Activated CD8-positive, alpha-beta memory T cell treated with anti-CD3 and anti-CD28 coated beads, Interleukin-2, amount 50 U/mL, for 24 hours (primary cell): ENCODE data around the gene ZBTB34.
"Not testable (repeated sequence)": the region's sequence is repeated elsewhere in the genome, so short reads cannot be mapped to it uniquely, and the experiment has no call there.

Source experiments
- DNase-seq: peaks from one replicate; pipeline ENCODE4 v3.0.0-alpha.2; 2020; ENCODE audit errors: extremely low read depth

The ZBTB34 gene, protein sequence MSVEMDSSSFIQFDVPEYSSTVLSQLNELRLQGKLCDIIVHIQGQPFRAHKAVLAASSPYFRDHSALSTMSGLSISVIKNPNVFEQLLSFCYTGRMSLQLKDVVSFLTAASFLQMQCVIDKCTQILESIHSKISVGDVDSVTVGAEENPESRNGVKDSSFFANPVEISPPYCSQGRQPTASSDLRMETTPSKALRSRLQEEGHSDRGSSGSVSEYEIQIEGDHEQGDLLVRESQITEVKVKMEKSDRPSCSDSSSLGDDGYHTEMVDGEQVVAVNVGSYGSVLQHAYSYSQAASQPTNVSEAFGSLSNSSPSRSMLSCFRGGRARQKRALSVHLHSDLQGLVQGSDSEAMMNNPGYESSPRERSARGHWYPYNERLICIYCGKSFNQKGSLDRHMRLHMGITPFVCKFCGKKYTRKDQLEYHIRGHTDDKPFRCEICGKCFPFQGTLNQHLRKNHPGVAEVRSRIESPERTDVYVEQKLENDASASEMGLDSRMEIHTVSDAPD

DNA sequence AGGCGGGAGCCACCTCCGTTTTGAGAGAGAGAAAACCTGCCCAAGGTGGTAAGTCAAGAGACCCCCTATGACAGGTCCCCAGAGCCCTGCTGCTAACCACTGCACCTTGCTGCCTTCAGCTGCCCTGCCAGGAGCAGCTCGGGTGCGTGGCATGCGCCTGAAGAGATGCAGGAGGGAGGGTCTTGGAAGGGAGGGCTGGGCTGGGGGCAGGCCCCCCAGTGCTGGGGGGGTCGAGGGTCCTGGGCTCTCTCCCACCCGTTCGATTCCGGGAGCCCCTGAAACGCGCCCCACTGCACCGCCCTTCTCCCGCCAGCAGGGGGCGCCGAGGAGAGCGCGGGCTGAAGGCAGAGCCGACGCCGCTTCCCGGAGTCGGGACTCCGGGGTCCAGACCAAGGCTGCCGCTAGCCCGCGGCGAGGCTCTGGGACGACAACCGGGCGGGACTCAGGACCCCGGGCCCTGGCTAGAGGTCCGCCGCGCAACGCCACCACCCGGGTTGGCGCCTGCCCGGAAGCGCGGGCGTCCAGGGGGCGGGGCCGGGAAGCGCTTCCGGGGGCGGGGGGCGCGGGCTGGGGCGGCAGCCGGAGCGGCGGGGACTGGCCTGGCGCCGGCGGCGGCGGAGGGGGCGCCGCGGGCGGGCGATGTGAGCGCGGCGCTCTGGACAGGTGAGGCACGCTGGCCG, at the start of gene ZBTB34:
TSS of gene ZBTB34 (plus strand) at position 563 of the 680 bp plus-strand sequence. CDS start 18,761 bp downstream, outside the sequence.
- peak; percentile 19 for DNase-seq

DNA sequence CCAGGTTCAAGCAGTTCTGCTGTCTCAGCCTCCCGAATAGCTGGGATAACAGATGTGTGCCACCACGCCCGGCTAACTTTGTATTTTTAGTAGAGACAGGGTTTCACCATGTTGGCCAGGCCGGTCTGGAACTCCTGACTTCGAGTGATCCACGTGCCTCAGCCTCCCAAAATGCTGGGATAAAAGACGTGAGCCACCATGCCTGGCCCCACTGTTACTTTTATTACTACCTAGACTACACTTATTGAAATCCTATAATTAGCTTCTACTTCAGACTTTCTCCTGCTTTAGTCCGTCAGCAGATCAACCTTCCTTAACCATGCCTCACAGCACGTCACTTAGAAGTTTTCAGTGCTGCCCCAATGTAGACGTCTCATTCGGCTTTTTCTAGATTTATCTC, 47.4 kb upstream of the ZBTB34 start:
- no peak for DNase-seq

DNA sequence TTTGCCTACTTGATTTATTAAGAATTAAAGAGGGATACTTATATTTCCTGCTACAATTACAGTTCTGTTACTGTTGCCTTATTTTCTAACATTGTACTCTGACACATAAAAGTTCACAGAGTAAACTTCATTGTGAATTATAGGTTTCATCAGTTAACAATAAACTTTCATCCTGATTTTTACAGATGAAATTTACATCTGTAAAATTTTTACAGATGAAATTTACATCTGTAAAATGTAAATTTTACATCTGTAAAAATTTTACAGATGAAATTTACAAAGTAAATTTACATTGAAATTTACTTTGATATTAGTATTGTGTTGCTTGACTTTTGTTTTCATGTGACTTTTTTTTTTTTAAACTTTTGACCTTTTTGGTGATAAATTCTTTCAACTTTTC, 46.3 kb upstream of the ZBTB34 start:
- DNase-seq: no peak

DNA sequence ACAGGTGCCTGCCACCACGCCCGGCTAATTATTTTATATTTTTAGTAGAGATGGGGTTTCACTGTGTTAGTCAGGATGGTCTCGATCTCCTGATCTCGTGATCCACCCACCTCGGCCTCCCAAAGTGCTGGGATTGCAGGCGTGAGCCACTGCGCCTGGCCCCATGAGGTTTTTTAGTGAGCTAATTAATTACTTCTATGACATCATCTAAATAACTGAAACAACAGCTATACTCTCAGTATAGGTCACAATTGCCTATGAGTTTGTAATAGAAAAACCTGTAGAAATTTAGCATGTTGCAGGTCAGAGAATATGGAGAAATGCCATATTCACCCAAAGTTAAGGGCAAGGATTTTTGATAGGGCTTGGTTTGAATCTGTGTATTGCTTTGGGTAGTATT, 42.8 kb upstream of the ZBTB34 start:
- DNase-seq: not testable (repeated sequence)

DNA sequence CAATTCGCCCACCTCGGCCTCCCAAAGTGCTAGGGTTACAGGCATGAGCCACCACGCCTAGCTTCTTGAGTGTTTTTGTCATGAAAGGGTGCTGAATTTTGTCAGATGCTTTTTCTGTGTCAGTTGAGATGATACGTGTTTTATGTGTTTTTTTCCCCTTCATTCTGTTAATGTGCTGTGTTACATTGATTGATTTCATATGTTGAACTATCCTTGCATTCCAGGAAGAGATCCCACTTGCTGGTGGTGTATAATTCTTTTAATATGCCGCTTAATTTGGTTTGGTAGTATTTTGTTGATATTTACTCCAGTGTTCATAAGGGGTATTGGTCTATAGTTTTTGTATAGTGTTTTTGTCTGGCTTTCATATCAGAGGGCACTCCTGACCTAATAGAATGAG, 42.0 kb upstream of the ZBTB34 start:
- DNase-seq: no peak

DNA sequence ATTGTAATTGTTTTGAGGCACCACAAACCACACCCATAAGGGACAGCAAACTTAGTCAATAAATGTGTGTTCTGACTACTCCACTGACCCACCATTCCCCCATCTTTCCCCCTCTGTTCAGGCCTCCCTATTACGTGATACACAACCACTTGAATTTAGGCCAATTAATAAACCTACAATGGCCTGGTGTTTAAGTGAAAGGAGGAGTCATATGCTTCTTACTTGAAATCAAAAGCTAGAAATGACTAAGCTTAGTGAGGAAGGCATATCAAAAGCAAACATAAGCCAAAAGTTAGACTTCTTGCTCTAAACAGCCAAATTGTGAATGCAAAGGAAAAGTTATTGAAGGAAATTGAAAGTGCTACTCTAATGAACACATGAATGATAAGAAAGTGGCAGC, 41.0 kb upstream of the ZBTB34 start:
- DNase-seq: no peak

DNA sequence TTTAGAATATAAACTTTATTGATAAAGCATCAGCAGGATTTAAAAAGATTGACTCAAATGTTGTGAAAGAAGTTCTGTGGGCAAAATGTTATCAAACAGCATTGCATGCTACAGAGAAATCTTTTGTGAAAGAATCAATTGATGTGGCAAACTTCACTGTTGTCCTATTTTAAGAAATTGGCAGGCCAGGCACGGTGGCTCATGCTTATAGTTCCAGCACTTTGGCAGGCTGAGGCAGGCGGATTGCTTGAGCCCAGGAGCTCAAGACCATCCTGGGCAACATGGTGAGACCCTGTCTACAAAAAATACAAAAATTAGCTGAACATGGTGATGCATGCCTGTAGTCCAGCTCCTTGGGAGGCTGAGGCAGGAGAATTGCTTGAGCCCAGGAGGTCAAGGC, 38.2 kb upstream of the ZBTB34 start:
- no peak for DNase-seq

DNA sequence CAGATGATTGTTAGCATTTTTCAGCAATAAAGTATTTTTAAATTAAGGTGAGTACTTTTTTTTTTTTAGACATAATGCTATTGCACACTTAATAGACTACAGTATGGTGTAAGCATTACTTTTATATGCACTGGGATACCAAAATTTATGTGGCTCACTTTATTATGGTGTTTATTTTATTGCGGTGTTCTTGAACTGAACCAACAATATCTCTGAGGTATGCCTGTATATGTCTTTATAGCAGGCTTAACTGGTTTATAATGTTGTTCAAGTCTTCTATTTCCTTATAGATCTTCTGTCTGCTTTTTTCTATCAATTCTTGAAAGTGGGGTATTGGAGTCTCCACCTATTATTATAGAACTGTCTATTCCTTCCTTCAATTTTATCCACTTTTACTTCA, 37.6 kb upstream of the ZBTB34 start:
- DNase-seq: no peak

DNA sequence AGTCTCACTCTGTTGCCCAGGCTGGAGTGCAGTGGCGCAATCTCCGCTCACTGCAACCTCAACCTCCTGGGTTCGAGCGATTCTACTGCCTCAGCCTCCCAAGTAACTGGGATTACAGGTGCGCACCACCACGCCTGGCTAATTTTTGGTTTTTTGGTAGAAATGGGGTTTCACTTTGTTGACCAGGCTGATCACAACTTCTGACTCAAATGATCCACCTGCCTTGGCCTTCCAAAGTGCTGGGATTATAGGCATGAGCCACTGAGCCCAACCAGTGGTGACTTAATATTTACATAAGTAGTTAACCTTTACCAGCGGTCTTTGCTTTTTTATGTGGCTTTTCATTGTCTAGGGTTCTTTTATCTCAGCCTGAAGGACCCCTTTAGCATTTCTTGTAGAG, 36.4 kb upstream of the ZBTB34 start:
- not testable (repeated sequence) for DNase-seq

DNA sequence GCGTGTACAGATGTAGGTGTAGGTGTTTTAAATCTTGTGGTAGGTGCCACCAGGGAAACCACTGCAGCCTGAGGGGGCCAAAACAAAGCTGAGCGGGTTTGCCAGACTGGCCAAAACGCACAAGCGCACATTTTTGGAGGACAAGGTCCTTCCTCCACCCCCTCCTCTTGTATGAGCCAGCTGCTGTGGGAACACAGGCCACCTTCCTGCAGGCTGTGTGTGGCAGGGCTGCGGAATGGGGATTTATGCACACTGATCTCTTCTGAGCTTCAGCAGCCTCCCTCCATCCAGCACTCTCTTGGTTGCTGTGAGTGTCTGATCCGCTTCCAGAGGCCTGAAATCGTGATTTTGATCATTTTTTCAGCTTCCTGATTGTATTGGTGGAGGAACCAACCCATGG, 33.2 kb upstream of the ZBTB34 start:
- no peak for DNase-seq

DNA sequence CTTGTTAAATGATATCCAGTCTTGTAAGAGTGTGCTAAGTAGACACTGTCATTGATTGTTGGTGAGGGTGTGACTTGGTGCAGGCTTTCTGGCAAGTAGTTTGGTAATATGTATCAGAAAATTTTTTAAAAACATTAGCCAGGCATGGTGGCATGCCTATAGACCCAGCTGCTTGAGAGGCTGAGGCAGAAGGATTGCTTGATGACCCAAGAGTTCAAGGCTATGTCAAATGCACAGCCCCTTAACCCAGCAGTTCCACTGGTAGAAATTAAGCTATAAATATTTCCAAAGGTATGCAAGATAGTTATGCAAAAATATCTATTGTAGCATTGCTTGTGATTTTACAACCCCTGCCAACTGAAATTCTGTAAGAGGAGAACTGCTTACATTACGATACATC, 31.4 kb upstream of the ZBTB34 start:
- no peak for DNase-seq

DNA sequence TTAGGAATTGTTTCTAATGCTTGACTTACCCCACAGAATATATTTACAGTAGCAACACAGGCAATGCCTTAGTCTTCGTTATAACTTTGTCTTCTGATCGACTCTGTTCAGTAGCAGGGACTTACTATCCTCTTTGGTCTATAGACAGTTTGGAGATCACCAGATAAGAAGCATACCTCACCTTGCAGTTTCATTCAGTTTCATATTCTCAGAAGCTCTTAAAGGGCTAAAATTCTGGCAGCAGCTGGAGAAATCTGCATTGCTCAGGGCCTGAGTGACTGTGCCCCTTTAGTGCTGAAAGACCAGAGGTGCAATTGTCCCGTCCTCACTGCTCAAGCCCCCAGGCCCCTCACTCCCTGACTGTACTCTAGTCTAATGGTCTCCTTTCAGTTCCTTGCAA, 29.6 kb upstream of the ZBTB34 start:
- no peak for DNase-seq

DNA sequence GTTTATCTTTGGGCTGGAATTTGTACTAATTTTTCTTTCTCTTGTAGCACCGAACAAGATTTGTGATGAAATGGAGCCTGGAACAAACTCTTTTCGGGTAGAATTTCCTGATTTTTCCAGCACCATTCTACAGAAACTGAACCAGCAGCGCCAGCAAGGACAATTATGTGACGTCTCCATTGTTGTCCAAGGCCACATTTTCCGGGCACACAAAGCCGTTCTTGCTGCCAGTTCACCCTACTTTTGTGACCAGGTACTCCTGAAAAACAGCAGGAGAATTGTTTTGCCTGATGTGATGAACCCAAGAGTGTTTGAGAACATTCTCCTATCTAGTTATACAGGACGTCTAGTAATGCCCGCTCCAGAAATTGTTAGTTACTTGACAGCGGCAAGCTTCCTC, 28.0 kb upstream of the ZBTB34 start:
- DNase-seq: no peak

DNA sequence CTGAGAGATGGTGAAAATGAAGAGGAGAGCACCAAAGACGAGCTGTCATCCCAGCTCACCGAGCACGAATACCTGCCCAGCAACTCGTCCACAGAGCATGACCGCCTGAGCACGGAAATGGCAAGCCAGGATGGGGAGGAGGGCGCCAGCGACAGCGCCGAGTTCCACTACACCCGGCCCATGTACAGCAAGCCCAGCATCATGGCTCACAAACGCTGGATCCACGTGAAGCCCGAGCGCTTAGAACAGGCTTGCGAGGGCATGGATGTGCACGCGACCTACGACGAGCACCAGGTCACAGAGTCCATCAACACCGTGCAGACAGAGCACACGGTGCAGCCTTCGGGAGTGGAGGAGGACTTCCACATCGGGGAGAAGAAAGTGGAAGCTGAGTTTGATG, 27.4 kb upstream of the ZBTB34 start:
- DNase-seq: no peak

DNA sequence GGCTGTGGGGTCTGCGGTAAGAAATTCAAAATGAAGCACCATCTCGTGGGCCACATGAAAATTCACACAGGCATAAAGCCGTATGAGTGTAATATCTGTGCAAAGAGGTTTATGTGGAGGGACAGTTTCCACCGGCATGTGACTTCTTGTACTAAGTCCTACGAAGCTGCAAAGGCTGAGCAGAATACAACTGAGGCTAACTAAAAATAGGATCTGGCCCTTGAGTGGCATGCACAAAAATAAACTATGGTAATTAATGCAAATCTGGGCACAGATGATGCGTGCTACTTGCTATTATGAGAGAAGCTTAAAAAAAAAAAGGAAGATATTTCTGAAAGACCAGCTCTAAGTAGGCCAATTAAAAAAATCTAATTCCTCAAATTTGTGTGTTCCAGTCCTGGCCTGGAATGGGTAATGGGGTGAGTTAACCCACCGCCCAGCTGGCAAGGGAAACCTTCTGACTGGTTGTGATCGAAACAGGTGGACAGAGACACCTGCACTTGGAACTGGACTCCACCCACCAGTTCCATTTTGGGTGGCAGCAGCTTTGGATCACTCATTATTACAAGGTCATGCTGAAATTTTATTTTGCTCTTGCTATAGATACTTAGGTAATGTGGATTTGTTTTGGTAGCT, 26.6 kb upstream of the ZBTB34 start:
- no peak for DNase-seq

DNA sequence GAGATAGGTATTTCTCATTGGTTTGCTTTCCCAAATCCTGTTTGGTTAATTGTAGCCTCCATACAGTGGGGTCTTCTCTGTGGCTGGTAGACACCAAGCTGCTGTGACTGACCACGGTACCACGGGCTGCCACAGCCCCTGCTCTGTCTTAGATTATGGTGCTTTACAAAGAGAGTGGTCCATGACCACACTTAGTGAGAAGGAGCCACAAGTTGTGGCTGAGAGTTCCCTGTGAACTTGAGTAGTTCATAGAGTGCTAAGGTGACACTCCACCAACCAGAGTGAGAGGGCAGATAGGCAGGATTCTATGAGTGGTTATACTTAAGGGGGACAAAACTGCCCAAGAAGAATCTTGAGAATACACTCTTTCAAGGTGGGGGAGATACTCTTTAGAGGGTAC, 25.8 kb upstream of the ZBTB34 start:
- no peak for DNase-seq

DNA sequence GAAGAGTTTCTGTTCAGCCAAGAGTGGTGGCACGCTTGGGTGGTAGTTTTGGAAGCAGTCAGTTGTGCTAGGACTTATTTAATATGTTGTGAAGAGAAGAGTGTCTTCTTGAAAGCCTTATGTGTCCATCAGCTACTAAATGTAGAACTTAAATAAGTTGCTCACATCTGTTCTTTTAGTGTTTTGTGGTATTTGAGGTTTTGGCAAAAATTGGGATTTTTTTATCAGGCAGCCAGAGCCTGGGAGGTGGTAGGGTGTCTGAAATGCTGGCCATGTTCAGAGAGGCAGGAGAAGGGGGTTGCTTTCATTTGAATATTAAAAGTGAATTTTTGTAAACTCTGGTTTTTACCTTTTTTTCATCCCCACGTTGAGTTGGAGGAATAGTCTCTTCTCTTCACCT, 24.2 kb upstream of the ZBTB34 start:
- DNase-seq: no peak

DNA sequence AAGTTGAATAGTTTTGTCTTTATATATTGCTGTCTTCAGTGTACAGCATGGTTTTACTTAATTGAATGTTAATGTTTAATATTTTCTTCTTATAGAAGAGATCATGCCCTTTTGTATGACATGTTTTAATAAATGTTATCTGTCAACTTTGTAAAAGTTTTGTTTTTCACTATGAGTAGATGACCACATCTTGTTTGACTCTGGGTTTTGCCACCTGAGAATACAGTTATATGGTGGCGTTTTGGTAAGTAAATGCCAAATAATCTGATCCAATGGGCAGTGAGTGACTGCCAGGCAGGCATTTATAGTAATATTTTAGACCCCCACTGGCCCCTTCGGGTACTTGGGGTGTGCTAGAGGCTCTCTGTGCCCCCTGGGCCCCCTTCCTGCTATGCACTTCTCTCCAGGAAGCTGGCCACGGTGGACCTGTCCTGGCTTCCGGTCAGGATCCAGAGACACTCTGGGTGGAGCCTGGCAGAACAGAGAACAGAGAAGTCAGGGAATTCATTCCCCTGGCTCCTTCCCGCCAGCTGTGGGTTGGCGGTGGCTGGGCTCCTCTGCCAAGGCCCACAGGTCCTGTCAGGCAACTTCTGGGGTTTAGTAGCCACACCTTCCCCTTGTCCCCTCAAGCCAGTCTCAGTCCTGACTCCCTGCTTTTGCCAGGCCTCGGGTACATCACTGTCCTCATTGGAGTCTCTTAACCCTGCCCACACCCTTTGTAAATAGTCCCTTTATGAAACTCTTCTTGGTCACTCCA, 22.2 kb upstream of the ZBTB34 start:
- no peak for DNase-seq

DNA sequence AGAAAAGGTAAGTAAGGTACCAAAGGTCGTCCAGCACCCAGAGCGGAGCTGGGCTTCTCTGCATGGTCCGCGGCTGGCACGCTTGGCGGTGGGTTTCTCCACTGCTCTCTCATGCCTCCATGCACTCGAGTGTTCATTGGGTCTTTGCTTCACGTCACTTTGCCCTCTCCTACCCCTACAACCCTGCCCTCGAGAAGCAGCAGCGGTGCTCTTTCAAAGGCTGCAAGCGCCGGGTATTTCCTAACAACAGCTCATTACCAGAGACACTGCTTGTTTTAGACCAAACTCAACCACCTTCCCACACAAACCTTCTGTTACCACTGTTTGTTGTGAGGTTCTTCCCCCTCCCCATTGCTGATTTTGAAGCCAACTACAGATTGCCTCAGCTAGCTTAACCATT, 21.5 kb upstream of the ZBTB34 start:
- DNase-seq: no peak

DNA sequence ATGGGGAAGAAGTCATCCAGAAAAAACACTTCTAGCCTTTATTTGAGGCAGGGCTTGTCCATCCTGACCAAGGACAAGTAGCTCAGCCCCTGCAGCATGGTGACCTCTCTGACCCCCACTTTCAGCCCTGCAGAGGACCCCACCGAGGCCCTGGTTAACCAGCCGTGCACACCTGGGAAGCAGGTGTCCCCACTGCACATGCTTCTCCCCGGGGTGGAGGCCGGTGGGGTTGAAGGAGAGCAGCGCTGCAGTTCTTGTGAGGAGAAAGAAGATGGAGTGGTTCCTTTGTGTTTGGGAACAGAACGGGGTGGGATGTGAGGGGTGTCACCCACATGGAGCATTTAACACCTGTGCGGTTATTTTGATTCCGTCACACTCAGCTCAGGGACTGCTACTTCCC, 21.1 kb upstream of the ZBTB34 start:
- DNase-seq: no peak

DNA sequence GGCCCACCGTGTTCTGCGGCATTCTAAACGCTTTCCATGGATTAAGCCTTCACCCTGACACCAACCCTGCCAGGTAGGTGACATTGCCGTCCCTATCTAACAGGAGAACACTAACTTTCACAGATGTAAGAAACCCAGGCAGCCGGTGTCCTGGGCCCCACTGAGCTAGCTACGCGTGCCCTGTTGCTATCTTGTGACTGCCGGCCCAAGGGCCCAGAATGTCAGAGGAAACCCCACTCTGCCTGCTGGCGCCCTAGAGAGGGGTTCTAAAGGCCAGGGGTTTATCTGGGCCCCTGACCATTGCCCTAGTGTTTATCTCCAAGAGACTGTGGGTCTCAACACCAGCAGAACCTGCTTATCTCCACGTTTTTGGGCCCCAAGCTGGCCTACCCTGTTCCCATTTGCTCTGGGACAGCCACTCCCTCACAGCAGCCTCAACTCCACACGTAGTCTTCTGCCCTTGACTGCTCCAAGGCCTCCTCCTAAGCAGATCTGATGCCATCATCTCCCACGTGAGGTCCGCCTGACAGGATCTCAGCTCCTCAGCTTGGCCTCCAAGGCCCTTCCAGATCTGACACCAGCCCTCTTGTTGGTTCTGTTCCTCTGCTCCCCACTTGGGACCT, 18.1 kb upstream of the ZBTB34 start:
- no peak for DNase-seq
